RWPE2 (cell line): Measurements from ENCODE around the gene C2orf42.
"Not testable (repeated sequence)": the region's sequence is repeated elsewhere in the genome, so short reads cannot be mapped to it uniquely, and the experiment has no call there.

Experiments
- ATAC-seq: fragments of 200-7000 bp; cut with Tn5 transposase; 3 replicates; pipeline ENCODE4 v1.9.1; 2021; ENCODE audit warnings: low read depth
- DNase-seq: peaks from one replicate; pipeline ENCODE4 v3.0.0-alpha.2; 2020; ENCODE audit warnings: low spot score
- H3K27ac ChIP-seq: fragments of 450-650 bp; 2 replicates; pipeline ENCODE4 v1.5.1; 2017; ENCODE audit warnings: mild to moderate bottlenecking; ENCODE audit not compliant: poor library complexity, severe bottlenecking
- H3K27me3 ChIP-seq: fragments of 250-450 bp; sonication (Bioruptor Pico); 2 replicates; pipeline ENCODE4 v1.5.1; 2021; ENCODE audit warnings: mild to moderate bottlenecking, moderate library complexity; ENCODE audit not compliant: insufficient read depth, poor library complexity, severe bottlenecking
- H3K36me3 ChIP-seq: fragments of 250-450 bp; sonication (Bioruptor Pico); 2 replicates; pipeline ENCODE4 v1.5.1; 2020; ENCODE audit warnings: low read depth, mild to moderate bottlenecking, moderate library complexity
- H3K4me1 ChIP-seq: fragments of 250-450 bp; sonication (Bioruptor Pico); 2 replicates; pipeline ENCODE4 v1.5.1; 2021; ENCODE audit warnings: mild to moderate bottlenecking, moderate library complexity; ENCODE audit not compliant: insufficient read depth, poor library complexity, severe bottlenecking
- H3K4me3 ChIP-seq: fragments of 250-450 bp; sonication (Bioruptor Pico); 2 replicates; pipeline ENCODE4 v1.5.1; 2021; ENCODE audit warnings: mild to moderate bottlenecking, moderate library complexity; ENCODE audit not compliant: severe bottlenecking
- H3K9me3 ChIP-seq: fragments of 250-450 bp; sonication (Bioruptor Pico); 2 replicates; pipeline ENCODE4 v1.5.1; 2021; ENCODE audit warnings: mild to moderate bottlenecking, moderate library complexity; ENCODE audit not compliant: severe bottlenecking
- TF ChIP-seq, protein P1 (sequence below): fragments of 450-650 bp; IDR thresholded peaks from one replicate; pipeline ENCODE4 v1.5.1; 2017; ENCODE audit warnings: mild to moderate bottlenecking, moderate library complexity; ENCODE audit not compliant: poor library complexity, severe bottlenecking

The C2orf42 gene

DNA sequence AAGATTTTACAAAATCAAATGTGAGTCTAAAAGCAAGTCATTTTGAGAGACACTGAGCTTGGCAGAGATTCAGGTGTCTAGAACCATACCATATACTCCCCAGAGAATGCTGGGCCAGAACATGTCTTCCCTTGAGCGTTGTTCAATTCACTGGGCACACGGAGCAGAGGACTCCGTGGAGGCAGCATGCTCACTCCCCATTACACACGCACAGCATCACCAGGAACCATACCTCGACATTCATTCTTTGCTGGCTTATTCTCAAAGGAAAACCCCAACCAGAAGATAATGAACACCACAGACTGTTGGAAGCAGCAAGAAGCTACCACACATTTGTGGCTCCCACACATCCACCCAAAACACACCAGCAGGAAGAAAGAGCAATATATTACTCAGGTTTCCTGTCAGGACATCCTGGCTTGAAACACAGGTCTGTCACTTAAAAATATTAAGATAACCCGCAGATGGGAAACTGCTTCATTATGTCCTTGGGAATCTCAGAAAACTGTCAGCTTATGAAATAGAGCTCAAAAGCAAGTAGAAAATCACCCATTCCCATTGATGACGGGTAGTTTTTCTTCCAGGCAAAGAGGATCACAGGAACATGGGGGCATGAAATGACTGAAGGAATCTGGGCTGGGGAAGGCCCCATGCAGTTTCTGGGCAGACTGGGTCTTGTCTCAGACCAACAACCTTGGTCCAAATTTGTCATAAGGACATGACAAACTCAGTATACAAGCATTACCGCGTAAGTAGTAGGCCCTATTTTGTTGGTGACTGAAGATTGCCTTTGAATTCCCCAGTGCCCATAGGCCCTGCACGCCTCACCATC, 57.1 kb downstream of the C2orf42 start:
- DNase-seq: no peak
- TF ChIP-seq, protein P1, sequence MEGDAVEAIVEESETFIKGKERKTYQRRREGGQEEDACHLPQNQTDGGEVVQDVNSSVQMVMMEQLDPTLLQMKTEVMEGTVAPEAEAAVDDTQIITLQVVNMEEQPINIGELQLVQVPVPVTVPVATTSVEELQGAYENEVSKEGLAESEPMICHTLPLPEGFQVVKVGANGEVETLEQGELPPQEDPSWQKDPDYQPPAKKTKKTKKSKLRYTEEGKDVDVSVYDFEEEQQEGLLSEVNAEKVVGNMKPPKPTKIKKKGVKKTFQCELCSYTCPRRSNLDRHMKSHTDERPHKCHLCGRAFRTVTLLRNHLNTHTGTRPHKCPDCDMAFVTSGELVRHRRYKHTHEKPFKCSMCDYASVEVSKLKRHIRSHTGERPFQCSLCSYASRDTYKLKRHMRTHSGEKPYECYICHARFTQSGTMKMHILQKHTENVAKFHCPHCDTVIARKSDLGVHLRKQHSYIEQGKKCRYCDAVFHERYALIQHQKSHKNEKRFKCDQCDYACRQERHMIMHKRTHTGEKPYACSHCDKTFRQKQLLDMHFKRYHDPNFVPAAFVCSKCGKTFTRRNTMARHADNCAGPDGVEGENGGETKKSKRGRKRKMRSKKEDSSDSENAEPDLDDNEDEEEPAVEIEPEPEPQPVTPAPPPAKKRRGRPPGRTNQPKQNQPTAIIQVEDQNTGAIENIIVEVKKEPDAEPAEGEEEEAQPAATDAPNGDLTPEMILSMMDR: no peak
- Histone ChIP-seq H3K9me3 (no peaks in the 10 kb centered on the region), H3K27ac (peak overlapping the region; percentile 70), H3K27me3 (no peaks in the 10 kb centered on the region), H3K36me3 (no peaks in the 10 kb centered on the region), H3K4me3 (no peak overlapping the region), H3K4me1 (peaks cover 27% of the 10 kb centered on the region)
- no peak for ATAC-seq

DNA sequence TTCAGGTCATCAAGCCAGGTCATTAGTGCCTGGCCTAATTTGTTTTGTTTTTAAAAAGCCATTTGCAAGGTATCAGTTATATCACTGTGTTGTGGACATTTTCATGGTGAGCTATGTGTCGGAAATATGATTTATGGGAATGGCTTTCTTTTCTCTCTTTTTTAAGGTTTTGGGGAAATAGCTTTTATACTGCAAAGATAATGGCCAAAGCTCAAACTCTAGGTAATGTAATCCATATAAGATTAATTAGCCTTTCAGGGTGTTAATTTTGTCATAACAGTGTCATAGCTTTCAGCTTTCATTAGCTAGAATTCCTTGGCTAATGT, 57.7 kb downstream of the C2orf42 start:
- Histone ChIP-seq H3K36me3 (no peaks in the 10 kb centered on the region), H3K27ac (peak overlapping the region; percentile 70), H3K27me3 (no peaks in the 10 kb centered on the region), H3K4me1 (peaks cover 27% of the 10 kb centered on the region), H3K9me3 (no peaks in the 10 kb centered on the region), H3K4me3 (no peak overlapping the region)
- ATAC-seq: no peak
- DNase-seq: no peak
- TF ChIP-seq, protein P1: no peak

DNA sequence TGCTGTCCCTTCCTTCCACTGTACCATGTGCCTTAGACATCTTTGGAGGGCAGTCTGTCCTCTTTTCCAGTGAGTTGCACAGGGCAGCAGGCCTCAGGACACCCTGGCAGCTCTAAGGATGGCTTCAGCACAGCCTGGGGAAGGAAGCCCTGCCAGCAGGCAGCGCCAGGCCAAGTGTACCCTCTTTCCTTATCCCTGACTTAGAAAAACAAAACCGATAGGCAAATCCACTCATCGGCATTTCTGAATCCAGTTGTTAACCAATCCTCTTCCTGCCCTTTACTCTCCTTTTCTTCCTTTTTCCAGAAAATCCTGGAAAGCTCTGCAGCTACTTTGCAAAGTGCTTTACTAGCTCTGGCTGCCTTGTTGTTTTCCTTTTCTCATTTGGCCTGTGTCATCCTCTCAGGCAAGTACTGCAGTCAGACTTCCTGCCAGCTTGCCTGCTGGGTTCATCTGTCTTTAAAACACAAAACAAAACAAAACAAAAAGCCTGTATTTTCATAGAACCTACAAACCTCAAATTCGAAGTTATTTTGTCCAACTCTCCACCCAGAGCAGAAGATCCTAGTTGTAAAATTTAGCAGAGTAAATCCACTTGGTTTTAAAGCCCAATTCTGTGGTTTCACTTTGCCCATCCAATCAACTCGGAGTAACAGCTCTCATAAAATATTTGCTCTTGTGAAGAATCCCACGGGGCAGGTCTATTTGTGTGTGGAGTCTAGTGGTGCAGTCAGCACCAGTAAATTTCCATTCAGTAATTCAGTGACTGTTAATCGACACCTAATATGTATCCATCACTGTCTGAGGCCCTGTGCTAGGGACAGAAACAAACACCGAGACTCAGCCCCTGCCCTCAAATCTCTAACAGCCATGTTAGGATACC, 58.3 kb downstream of the C2orf42 start:
- no peaks in the 10 kb centered on the region for H3K9me3 ChIP-seq
- H3K27me3 ChIP-seq: no peaks in the 10 kb centered on the region
- peaks cover 27% of the 10 kb centered on the region for H3K4me1 ChIP-seq
- ATAC-seq: peak; percentile 75
- H3K27ac ChIP-seq: peak overlapping the region; percentile 70
- H3K36me3 ChIP-seq: no peaks in the 10 kb centered on the region
- TF ChIP-seq, protein P1: no peak
- peak overlapping the region; percentile 13 for H3K4me3 ChIP-seq
- DNase-seq: no peak

DNA sequence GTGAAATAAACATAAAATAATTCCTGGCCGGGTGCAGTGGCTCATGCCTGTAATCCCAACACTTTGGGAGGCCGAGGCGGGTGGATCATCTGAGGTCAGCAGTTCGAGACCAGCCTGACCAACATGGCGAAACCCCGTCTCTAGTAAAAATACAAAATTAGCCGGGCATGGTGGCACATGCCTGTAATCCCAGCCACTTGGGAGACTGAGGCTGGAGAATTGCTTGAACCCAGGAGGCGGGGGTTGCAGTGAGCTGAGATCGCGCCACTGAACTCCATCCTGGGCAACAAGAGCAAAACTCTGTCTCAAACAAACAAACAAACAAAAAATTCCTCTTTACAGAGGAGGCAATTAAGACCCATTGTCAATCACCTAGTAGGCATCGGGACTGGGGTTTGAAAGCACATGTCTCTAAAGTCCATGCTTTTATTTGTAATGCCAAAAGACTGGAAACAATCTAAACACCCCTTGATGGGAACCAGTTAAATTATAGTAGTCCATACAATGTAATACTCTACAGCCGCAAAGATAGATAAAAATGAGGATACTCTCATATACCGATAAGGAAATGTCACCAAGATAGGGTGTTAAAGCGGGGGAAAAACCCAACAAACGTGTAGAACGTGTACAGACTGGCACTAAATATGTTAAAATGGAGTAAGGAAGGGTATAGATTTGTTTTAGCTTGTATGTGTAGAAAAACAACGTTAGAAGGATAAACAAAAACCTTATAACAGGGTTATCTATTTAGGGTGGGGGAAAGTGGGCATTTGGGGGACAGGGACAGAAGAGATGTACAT, 59.3 kb downstream of the C2orf42 start:
- not testable (repeated sequence) for DNase-seq, H3K36me3 ChIP-seq, ATAC-seq, H3K27me3 ChIP-seq, H3K4me3 ChIP-seq, H3K9me3 ChIP-seq
- Histone ChIP-seq H3K27ac (peak overlapping the region; percentile 70), H3K4me1 (peaks cover 27% of the 10 kb centered on the region)

DNA sequence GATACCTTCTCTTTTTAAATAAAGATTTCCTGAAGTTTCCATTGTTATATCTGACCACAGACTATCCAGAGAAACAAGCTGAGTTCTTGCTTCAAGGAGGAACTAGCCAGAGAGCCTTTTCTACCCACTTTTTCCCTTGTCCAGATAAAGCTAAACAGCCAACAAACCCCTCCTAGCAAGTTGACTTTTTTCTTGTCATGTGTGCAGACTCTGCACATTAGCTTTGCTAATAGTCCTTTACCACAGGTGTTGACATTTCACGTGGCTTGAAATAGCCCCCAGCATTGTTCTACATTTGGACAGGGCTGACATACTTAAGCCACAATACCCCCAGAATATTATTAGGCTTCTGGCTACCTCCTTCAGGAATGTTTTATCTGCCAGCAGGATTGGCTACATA, 62.8 kb downstream of the C2orf42 start:
- TF ChIP-seq, protein P1: no peak
- H3K9me3 ChIP-seq: no peaks in the 10 kb centered on the region
- ATAC-seq (no peak), DNase-seq (no peak)
- no peak overlapping the region for H3K27ac ChIP-seq
- peaks cover 13% of the 10 kb centered on the region for H3K4me1 ChIP-seq
- no peaks in the 10 kb centered on the region for H3K36me3 ChIP-seq
- no peak overlapping the region for H3K4me3 ChIP-seq
- H3K27me3 ChIP-seq: no peaks in the 10 kb centered on the region
